Stimulated activated CD8-positive, alpha-beta memory T cell treated with anti-CD3 and anti-CD28 coated beads, Interleukin-12 subunit alpha, Interleukin-12 subunit beta, amount 100 ng/mL, for 1 hour (primary cell): ENCODE results near the gene SCYGR7.
"Not testable (repeated sequence)": the region's sequence is repeated elsewhere in the genome, so short reads cannot be mapped to it uniquely, and the experiment has no call there.

Experiments used
- DNase-seq: peaks from one replicate; pipeline ENCODE4 v3.0.0-alpha.2; 2020; ENCODE audit warnings: low read depth

SCYGR7 gene

DNA sequence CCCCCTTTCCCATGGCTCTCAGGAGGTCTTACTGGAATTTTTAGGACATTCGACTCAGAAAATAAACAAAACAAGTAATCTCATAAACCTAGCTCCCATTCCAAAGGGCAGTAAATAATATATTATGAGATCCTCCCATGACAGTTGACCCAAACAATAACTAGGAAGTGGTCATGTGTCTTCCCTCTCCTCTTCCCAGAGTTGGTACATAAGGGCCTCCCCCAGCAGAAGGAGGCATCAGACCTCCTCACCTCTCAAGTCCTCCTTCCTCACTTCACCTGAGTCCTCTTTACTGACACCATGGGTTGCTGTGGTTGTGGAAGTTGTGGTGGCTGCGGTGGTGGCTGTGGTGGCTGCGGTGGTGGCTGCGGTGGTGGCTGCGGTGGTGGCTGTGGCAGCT is at the start of gene SCYGR7:
Gene SCYGR7, plus strand, starts transcription at position 301 of the 400 bp plus-strand sequence. Its CDS starts 0 bp downstream, at position 301.
- no peak for DNase-seq

DNA sequence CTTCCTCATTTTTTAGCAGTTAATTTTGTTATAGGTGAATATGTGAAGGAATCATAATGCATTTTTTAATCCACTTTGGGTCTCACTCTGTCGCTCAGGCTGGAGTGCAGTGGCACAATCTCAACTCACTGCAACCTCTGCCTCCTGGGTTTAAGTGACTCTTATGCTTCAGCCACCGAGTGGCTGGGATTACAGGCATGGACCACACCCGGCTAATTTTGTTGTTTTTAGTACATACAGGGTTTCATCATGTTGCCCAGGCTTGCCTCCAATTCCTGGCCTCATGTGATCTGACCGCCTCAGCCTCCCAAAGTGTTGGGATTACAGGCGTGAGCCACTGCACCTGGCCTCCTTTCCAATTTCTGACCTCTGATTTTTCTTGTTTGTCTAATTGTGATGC is 43.9 kb upstream of the SCYGR7 start:
- DNase-seq: no peak

DNA sequence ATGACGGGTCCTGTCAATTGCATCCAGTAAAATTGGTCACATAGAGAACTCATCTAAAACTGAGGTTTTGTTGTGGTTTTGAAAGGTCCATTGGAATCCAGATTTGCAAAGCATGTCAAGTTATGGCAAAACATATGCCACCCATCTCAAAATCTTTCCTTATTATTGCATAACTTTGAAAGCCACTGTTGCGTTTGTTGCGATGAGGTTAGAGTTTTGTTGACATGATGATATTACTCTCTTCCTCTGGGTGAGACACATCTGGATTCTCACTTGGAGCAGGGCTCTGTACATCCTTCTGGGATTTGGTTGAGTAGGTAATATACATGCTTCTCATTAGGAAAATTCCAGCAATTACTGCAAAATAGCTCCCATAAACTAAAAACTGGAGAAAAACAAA is 40.9 kb upstream of the SCYGR7 start:
- DNase-seq: no peak

GRCh38 chr2:227696990-227697679 is 31.0 kb upstream of the SCYGR7 start:
- no peak for DNase-seq

DNA sequence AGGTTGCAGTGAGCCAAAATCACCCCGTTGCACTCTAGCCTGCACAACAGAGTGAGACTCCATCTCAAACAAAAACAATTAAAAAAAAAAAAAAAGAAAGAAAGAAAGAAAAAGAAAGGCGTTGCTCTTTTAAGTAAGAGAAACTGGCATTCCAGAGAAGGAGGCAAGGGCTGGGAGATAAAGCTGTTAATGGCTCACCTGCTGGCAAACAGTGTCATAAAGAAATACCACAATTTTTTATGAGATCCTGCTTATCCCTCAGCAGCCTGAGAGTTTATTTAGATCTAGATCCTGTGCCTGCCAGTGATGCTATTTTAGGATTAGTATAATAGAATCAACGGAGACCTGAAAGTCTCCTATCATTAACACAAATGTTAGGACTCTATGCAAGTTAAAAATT is 26.6 kb upstream of the SCYGR7 start:
- DNase-seq: no peak

DNA sequence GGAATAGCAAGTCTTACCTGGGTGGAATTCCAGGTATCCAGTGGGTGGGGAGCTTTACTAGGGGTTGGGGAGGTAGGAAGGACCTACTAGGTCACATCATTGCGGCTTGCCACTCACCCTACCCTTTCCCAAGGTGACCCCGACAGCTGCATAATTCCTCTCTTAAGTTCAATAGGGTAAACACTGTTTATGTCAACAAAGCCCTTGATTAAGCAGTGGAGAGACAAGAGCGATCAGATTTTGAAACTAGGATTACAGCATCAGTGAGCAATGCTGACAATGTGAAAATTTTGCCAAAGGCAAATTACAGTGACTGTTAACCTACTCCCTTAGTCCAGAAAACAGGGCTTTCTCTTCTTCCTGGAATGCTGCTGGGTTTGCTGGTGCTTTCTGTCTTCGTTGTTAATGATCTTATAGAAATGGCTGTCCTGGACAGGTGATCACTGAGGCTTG is 24.8 kb upstream of the SCYGR7 start:
- DNase-seq: no peak

DNA sequence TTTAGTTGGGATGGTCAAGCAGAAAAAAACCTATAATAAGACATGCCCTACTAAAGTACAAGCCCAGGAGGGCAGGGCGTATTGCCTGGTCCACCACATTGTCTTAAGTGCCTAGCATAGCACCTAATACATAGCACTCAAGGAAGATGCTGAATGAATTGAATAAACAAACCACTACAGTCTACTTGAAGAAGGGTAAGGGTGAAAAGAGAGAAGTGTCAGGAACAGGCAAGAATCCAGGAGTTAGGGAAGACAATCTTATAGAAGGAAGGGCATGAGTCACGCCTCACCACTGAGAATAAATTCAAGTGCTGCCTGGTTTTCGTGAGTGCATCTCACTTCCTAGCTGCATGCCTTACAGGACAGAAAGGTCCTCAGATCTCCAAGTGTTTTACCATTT is 24.2 kb upstream of the SCYGR7 start:
- DNase-seq: no peak

- DNase-seq: no peak
Measured at GRCh38 chr2:227706859-227707258, 21.3 kb upstream of the SCYGR7 start.

DNA sequence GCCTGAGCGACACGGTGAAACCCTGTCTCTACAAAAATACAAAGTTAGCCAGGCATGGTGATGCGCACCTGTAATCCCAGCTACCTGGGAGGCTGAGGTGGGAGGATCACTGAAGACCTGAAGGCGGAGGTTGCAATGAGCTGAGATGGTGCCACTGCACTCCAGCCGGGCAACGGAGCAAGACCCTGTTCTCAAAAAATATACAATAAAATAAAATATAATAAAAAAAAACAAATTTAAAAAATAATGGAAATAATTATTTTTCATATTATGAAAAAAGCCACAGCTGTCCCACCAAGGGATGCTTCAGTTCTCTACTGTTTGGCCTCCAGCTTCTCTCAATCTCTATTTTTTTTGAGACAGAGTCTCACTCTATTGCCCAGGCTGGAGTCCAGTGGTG is 20.7 kb upstream of the SCYGR7 start:
- DNase-seq: no peak

DNA sequence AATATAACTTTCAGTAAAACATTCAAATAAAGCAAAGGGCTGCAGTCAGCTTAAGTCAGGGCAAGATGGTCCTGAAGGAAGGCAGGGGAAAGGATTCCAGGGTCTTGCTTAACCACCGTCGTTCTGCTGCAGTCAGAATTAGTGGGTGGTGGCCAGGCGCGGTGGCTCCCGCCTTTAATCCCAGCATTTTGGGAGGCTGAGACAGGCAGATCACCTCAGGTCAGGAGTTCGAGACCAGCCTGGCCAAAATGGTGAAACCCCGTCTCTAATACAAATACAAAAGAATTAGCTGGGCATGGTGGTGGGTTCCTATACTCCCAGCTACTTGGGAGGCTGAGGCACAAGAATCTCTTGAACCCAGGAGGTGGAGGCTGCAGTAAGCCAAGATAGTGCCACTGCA is 17.1 kb upstream of the SCYGR7 start:
- DNase-seq: no peak

- no peak for DNase-seq
Measured at GRCh38 chr2:227713291-227713690, 14.8 kb upstream of the SCYGR7 start.

DNA sequence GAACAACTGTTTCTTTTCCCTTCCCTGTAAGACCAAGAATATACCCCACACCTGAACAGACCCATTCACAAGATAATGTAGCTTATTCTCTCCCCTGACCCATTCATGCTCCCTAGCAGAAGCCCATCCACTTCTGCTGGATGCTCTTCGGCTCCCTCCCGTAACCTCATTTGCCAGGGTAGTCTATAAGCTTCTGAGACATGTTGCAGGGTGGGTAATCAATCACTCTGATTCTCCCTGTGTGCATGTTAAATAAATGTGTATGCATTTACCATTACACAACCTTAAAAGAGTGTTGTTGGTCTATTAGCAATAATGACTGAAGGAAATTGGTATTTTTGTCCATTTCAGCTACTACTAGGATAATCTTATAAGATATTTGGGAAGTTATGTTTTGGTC is 11.6 kb upstream of the SCYGR7 start:
- DNase-seq: no peak

GRCh38 chr2:227717687-227718567 is 10.2 kb upstream of the SCYGR7 start, which contains the start of gene SLC19A3:
TSS of gene SLC19A3 (minus strand) at chr2:227718028. CDS start at chr2:227702318, 15,710 bp downstream.
- DNase-seq: no peak

DNA sequence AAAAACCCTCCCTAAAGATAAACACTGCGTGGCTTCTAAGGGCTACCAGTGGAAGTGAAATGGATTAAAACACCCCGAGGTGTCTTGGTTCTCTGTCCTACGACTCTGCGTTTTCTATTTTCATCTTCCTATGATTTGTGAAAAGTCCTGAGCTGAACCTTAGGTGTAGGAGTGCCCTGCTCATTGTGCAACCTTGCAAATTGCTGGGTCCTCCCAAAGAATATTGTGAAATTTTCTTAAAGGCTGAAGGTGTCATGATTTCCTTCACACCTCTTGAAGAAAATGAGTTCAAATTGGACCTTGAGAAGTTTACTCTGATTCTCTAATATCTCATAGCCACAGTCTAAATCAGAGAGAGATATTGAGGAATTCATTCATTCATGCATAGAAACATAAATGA is 8.5 kb upstream of the SCYGR7 start:
- no peak for DNase-seq

- DNase-seq: no peak
Measured at GRCh38 chr2:227720680-227721079, 7.5 kb upstream of the SCYGR7 start.

DNA sequence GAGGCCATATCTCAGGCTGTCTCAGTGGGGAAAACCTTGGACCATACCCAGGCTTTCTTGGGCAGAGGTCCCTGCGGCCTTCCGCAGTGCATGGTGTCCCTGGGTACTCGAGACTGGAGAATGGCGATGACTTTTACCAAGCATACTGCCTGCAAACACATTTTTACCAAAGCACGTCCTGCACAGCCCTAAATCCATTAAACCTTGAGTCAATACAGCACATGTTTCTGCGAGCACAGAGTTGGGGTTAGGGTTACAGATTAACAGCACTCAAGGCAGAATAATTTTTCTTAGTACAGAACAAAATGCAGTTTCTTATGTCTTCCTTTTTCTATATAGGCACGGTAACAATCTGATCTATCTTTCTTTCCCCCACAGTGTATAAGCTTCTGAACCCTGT is 5.3 kb upstream of the SCYGR7 start:
- not testable (repeated sequence) for DNase-seq

DNA sequence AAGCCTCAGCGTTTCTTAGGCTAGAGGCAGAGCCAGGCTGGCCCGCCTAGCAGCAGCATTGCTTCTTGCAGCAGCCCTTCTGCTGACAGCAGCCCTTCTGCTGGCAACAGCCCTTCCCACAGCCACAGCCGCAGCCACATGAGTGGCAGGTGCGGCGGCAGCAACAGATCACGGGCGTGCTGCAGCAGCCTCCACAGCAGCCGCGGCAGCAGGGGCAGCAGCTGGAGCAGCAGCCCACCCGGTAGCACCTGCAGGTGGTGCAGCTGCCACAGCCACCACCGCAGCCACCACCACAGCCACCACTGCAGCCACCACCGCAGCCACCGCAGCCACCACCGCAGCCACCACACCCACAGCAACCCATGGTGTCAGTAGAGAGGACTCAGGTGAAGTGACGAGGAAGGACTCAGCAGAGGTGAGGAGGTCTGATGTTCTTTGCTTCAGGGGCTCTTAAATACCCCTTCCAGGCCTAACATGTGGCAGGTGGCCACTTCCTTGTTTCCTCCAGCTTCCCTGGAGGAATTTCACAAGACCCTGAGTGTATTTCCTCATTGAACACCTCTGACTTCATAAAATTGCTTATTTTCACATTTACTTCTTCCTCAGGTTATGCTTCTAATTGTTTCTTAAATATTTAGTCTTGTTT is 3.6 kb upstream of the SCYGR7 start, which contains the start of gene SCYGR6:
Gene SCYGR6, minus strand, starts transcription at position 364 of the 646 bp plus-strand sequence. Its CDS starts 0 bp downstream, at position 364.
- DNase-seq: no peak

GRCh38 chr2:227739351-227739750 is 11.2 kb downstream of the SCYGR7 start:
- DNase-seq: no peak

GRCh38 chr2:227740705-227741104 is 12.6 kb downstream of the SCYGR7 start:
- DNase-seq: not testable (repeated sequence)

DNA sequence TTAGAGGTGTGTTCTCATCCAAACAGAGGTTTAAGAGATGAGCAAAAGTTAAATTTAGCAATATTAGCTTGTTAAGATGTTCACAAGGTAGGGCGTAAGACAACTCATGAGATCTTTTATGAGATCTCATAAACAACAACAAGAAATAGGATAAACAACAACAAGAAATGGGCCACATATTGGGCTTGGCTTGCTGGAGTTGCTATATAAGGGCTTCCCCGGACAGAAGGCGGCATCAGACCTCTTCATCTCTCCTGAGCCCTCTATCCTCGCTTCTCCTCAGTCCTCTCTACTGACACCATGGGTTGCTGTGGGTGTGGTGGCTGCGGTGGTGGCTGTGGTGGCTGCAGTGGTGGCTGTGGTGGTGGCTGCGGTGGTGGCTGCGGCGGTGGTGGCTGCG is 17.5 kb downstream of the SCYGR7 start, which contains the start of gene SCYGR8:
Gene SCYGR8, plus strand, starts transcription at position 301 of the 400 bp plus-strand sequence. Its CDS starts 0 bp downstream, at position 301.
- DNase-seq: no peak

GRCh38 chr2:227748079-227748478 is 19.9 kb downstream of the SCYGR7 start:
- DNase-seq: no peak

- DNase-seq: not testable (repeated sequence)
Measured at GRCh38 chr2:227756261-227756660, 28.1 kb downstream of the SCYGR7 start.
